ENCODE data around the gene BARD1. TPM values are rescaled to one million over a fixed set of nuclear protein-coding genes. Genes with fewer than 3 reads are reported as not detected.

Gene BARD1
- 5.1 to 10.1 TPM (median 5.5 TPM) in 5 replicates for total RNA-seq (2022; extraction: Qiagen RNA extraction)

GRCh38 chr2:214808981-214809750 lies at the start of gene BARD1:
BARD1 (minus strand) TSS chr2:214809683; CDS start chr2:214809569, 114 bp downstream.

Measured in A549 treated with dexamethasone at 1 μM for 4 hours (cell line).